K562 (cell line): ENCODE results near the gene CXCR6. TPM values are rescaled to one million over a fixed set of nuclear protein-coding genes. Genes with fewer than 3 reads are reported as not detected.
A peak's percentile ranks its signal among the peaks of the same experiment; 100 is the strongest.

Experiments used
- CHD1 ChIP-seq: fragments of 200-600 bp; sonication (generic); IDR thresholded peaks from one replicate; pipeline ENCODE4 v1.6.1; 2012; ENCODE audit warnings: mild to moderate bottlenecking, moderate library complexity, low read length, inconsistent platforms
- FOSL1 ChIP-seq: fragments of 200-800 bp; sonication (Bioruptor generic); conservative IDR thresholded peaks from 2 replicates; pipeline ENCODE4 v1.6.1; 2016; ENCODE audit warnings: missing genetic modification characterization, missing compliant biosample characterization
- GTF2A2 ChIP-seq: IDR thresholded peaks from 2 replicates; pipeline ENCODE4 v1.6.1; 2016; ENCODE audit warnings: mild to moderate bottlenecking, missing genetic modification characterization, missing compliant biosample characterization
- HLTF ChIP-seq: fragments of 450-650 bp; IDR thresholded peaks from 2 replicates; pipeline ENCODE4 v1.6.1; 2016
- HMG20A ChIP-seq: fragments of 450-650 bp; formaldehyde crosslinking; conservative IDR thresholded peaks from 2 replicates; pipeline ENCODE4 v1.4.0; 2020; ENCODE audit warnings: mild to moderate bottlenecking, mixed read lengths
- HOXB6 ChIP-seq: fragments of 250-450 bp; sonication (Bioruptor Pico); IDR thresholded peaks from 2 replicates; pipeline ENCODE4 v1.5.1; 2022; ENCODE audit warnings: mild to moderate bottlenecking, borderline replicate concordance
- JUN ChIP-seq, 2 experiments: sonication (generic) in 1 of 2; formaldehyde crosslinking in 1 of 2; IDR thresholded peaks; 2 replicates each; pipeline versions ENCODE4 v1.6.1 to v1.8.0; 2012 to 2022; ENCODE audit warnings: borderline replicate concordance in 2 of 2, mild to moderate bottlenecking in 2 of 2, improper control_type of control experiment in 1 of 2, low read depth in 1 of 2, low read length in 1 of 2, missing genetic modification reagents in 1 of 2
- JUNB ChIP-seq: fragments of 450-650 bp; formaldehyde crosslinking; conservative IDR thresholded peaks from 2 replicates; pipeline ENCODE4 v1.4.0; 2020; ENCODE audit warnings: mild to moderate bottlenecking
- PBX2 ChIP-seq, 2 experiments: IDR thresholded peaks in 1 of 2; conservative IDR thresholded peaks in 1 of 2; 2 replicates each; pipeline ENCODE4 v1.6.1; 2016; ENCODE audit warnings: low read depth in 2 of 2, mild to moderate bottlenecking in 1 of 2, missing compliant biosample characterization in 1 of 2, missing genetic modification characterization in 1 of 2, moderate library complexity in 1 of 2
- PREB ChIP-seq: sonication (generic); formaldehyde crosslinking; IDR thresholded peaks from 2 replicates; pipeline ENCODE4 v1.8.1; 2023; ENCODE audit warnings: mild to moderate bottlenecking, missing genetic modification reagents
- PRPF4 ChIP-seq: fragments of 200-400 bp; formaldehyde crosslinking; IDR thresholded peaks from one replicate; pipeline ENCODE4 v1.6.1; 2017; ENCODE audit warnings: low read length, low read depth, mild to moderate bottlenecking; ENCODE audit not compliant: insufficient read depth, poor library complexity, severe bottlenecking
- SMARCE1 ChIP-seq: fragments of 450-650 bp; IDR thresholded peaks from 2 replicates; pipeline ENCODE4 v1.7.1; 2016; ENCODE audit warnings: mild to moderate bottlenecking
- ZNF277 ChIP-seq: fragments of 250-450 bp; sonication (Bioruptor Pico); IDR thresholded peaks from 2 replicates; pipeline ENCODE4 v1.8.0; 2022; ENCODE audit warnings: inconsistent platforms, mild to moderate bottlenecking, moderate library complexity, borderline replicate concordance
- polyA plus RNA-seq, 8 experiments: library from polyadenylated mRNA; depleted of rRNA in 4 of 8; stranded (reverse) in 5 of 8; unstranded in 3 of 8; fragments of >200 nt; fragmentation: Nextera tagmentation in 2 of 8; fragmentation: Illumina TruSeq in 1 of 8; extraction: Ambion mirVana in 2 of 8; extraction: Trizol in 1 of 8; gene quantifications; 2 replicates each; pipeline versions ENCODE4 v1.2.1 to v1.2.3, GENCODE V29; 2011 to 2014; ENCODE audit warnings: inconsistent platforms in 1 of 8, missing spikeins in 1 of 8
- total RNA-seq, 7 experiments: library from RNA; depleted of rRNA in 6 of 7; stranded (reverse); fragments of >200 nt in 6 of 7; fragmentation: Illumina TruSeq in 2 of 7; extraction: Trizol in 2 of 7; gene quantifications; 2 replicates each; pipeline versions ENCODE4 v1.2.1 to v1.2.3, GENCODE V29; 2011 to 2021; ENCODE audit warnings: low replicate concordance in 1 of 7
- TF ChIP-seq, protein P1 (sequence below): fragments of 250-450 bp; sonication (Bioruptor Pico); IDR thresholded peaks from 2 replicates; pipeline ENCODE4 v1.9.0; 2021; ENCODE audit warnings: mild to moderate bottlenecking, inconsistent platforms
- TF ChIP-seq, protein P2 (sequence below), 2 experiments: IDR thresholded peaks; 2 replicates each; pipeline ENCODE4 v1.6.1; 2011; ENCODE audit warnings: borderline replicate concordance in 1 of 2, control low read depth in 1 of 2, low read depth in 1 of 2, low read length in 1 of 2, mild to moderate bottlenecking in 1 of 2, mixed read lengths in 1 of 2, moderate library complexity in 1 of 2; ENCODE audit not compliant: insufficient read depth in 1 of 2, insufficient read length in 1 of 2, poor library complexity in 1 of 2, severe bottlenecking in 1 of 2; ENCODE audit errors: extremely low read depth in 1 of 2

The CXCR6 gene
- total and polyA plus RNA-seq, 9 of the 15 experiments (the other 6 are each of a cell fraction or from before 2014, with no cell fraction given): 0.28 TPM; not detected in 8

- TF ChIP-seq ZNF277 (CRISPR knock-in tag): no peak
- 0 out of 2 replicates have a peak, but pooled peaks have one; percentile 44 for TF ChIP-seq JUNB
- TF ChIP-seq FOSL1 (tag): peak; percentile 97
- no peak for TF ChIP-seq HLTF
- TF ChIP-seq PBX2 (CRISPR knock-in tag; IDR thresholded peaks at IDR 0.05; ENCODE audit: low read depth): no peak
- TF ChIP-seq PBX2 (tag; conservative IDR thresholded peaks at IDR 0.05; ENCODE audit: low read depth): no peak
- no peak for TF ChIP-seq HOXB6 (CRISPR knock-in tag)
- no peak for TF ChIP-seq CHD1
- TF ChIP-seq JUN (IDR thresholded peaks at IDR 0.05; ENCODE audit: borderline replicate concordance, low read depth, low read length): peak; percentile 59; the same call in 1 of the 2 replicates
- no peak for TF ChIP-seq JUN (CRISPR knock-in tag; IDR thresholded peaks at IDR 0.05; ENCODE audit: borderline replicate concordance)
- no peak for TF ChIP-seq HMG20A (CRISPR knock-in tag)
- no peak for TF ChIP-seq GTF2A2 (tag)
- no peak for TF ChIP-seq PREB (CRISPR knock-in tag)
- TF ChIP-seq, protein P1, sequence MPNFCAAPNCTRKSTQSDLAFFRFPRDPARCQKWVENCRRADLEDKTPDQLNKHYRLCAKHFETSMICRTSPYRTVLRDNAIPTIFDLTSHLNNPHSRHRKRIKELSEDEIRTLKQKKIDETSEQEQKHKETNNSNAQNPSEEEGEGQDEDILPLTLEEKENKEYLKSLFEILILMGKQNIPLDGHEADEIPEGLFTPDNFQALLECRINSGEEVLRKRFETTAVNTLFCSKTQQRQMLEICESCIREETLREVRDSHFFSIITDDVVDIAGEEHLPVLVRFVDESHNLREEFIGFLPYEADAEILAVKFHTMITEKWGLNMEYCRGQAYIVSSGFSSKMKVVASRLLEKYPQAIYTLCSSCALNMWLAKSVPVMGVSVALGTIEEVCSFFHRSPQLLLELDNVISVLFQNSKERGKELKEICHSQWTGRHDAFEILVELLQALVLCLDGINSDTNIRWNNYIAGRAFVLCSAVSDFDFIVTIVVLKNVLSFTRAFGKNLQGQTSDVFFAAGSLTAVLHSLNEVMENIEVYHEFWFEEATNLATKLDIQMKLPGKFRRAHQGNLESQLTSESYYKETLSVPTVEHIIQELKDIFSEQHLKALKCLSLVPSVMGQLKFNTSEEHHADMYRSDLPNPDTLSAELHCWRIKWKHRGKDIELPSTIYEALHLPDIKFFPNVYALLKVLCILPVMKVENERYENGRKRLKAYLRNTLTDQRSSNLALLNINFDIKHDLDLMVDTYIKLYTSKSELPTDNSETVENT: no peak
- 0 out of 2 replicates have a peak, but pooled peaks have one; percentile 49 for TF ChIP-seq SMARCE1
- TF ChIP-seq, protein P2, sequence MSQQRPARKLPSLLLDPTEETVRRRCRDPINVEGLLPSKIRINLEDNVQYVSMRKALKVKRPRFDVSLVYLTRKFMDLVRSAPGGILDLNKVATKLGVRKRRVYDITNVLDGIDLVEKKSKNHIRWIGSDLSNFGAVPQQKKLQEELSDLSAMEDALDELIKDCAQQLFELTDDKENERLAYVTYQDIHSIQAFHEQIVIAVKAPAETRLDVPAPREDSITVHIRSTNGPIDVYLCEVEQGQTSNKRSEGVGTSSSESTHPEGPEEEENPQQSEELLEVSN (IDR thresholded peaks at IDR 0.05; ENCODE audit: borderline replicate concordance in 1 of 2, extremely low read depth in 1 of 2, insufficient read depth in 1 of 2, insufficient read length in 1 of 2, low read depth in 1 of 2, low read length in 1 of 2, poor library complexity in 1 of 2, severe bottlenecking in 1 of 2): no peak
- no peak for TF ChIP-seq PRPF4
These were observed 38.2 kb downstream of the CXCR6 start (continued) for GRCh38 chr3:45981346-45982074.
